ENCODE data around the gene AHR.
"Not testable (repeated sequence)": the region's sequence is repeated elsewhere in the genome, so short reads cannot be mapped to it uniquely, and the experiment has no call there.

AHR gene

DNA sequence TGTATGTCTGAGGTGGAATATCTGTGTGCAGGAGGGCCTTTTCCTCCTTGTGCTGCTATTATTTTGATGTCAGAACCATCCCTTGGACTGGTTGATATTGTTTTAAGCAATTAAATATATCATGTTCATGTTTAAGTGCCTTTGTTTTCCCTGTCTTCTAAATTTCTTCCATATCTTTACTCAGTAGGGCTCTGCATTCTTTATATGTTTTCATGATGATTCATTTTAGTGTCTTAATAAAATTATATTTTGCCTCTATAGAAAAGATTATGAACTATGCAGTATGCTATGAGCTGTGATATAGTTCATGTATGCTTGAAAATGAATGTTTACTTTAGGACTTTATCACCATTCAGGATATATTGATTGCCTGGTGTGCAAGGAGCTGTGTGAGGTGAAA is 34.8 kb downstream of the AHR start:
- FAIRE-seq, result no peak
- DNase-seq (ENCODE audit: insufficient read length, low spot score), result no peak

DNA sequence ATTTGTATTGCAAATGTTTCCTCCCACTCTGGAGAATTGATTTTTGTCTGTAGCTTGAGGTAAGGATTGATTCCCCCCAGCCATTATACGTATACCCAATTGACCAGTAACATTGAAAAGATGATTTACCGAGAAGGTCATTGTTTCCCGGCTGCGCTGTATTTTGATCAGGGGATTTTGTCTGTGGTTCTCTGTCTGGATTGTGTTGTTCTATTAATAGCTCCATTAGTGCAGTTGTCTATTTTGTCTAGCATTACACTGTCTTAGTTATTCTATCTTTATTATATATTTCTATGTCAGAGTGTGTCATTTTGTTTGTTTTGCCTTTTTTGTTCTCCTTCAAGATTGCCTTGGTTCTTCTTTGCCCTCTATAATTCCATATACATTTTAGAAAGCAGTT is 37.7 kb downstream of the AHR start:
- no peak for FAIRE-seq
- DNase-seq (ENCODE audit: insufficient read length, low spot score), result no peak

DNA sequence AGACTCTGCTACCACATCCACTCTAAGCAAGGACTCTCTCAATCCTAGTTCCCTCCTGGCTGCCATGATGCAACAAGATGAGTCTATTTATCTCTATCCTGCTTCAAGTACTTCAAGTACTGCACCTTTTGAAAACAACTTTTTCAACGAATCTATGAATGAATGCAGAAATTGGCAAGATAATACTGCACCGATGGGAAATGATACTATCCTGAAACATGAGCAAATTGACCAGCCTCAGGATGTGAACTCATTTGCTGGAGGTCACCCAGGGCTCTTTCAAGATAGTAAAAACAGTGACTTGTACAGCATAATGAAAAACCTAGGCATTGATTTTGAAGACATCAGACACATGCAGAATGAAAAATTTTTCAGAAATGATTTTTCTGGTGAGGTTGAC is 40.7 kb downstream of the AHR start:
- FAIRE-seq, result no peak

DNA sequence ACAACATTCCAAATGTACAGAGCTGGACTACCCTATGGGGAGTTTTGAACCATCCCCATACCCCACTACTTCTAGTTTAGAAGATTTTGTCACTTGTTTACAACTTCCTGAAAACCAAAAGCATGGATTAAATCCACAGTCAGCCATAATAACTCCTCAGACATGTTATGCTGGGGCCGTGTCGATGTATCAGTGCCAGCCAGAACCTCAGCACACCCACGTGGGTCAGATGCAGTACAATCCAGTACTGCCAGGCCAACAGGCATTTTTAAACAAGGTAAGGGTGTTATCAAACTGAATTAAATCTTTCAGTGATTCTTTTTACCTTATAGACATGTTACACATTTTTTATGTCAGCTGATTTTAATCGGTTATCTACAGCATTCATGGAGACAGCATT is 41.5 kb downstream of the AHR start:
- DNase-seq (ENCODE audit: insufficient read length, low spot score) (no peak), FAIRE-seq (no peak)

More for the DNA sequence above, 40.7 kb downstream of the AHR start:
- no peak for DNase-seq (ENCODE audit: insufficient read length, low spot score)

DNA sequence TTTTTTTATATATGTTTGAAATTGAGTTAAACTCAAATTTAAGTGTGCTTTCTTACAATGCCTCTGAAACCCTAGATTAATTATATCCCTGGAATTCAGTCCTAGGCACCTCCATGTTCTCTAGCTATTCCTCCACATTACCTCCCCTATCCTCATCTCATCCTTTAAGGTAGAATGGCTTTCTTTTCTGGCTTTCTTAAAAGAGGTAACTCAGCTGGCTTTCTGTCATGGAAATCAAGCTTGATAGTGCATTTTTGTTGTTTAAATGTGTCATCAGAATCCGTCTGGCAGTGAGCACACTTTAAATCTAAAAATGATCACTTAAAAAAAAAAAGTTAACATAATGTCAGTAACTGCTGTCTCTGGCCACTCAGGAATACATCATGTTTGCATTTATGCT is 42.2 kb downstream of the AHR start:
- FAIRE-seq, result no peak
- DNase-seq (ENCODE audit: insufficient read length, low spot score), result no peak

DNA sequence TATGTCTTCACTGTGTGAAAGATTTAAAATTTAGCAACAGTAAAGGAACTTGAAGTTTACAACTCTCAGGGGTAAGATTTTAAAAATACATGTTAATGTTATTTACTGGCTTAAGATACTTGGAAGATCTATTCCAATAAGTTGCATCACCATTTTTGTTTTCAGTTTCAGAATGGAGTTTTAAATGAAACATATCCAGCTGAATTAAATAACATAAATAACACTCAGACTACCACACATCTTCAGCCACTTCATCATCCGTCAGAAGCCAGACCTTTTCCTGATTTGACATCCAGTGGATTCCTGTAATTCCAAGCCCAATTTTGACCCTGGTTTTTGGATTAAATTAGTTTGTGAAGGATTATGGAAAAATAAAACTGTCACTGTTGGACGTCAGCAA is 44.3 kb downstream of the AHR start:
- FAIRE-seq, result peak; percentile 75
- no peak for DNase-seq (ENCODE audit: insufficient read length, low spot score)

DNA sequence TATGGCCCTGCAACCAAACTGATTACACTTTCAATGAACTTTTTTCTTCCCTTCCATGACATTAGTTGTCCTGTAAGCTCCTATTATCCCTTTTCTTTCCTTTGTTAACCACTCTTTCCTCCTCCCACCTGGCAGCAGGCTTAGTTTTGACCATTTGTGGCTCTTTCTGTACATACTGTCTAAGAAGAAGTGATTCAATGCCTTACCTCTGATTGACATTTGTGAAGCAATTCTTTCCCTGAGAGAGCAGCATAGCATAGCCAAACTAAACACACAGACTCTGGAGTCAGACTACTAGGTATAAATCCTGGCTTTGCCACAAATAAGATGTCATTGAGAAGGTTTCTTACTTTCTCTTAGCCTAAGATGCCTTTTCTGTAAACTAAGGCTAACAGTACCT is 48.9 kb downstream of the AHR start:
- DNase-seq (ENCODE audit: insufficient read length, low spot score), result no peak
- FAIRE-seq, result no peak

DNA sequence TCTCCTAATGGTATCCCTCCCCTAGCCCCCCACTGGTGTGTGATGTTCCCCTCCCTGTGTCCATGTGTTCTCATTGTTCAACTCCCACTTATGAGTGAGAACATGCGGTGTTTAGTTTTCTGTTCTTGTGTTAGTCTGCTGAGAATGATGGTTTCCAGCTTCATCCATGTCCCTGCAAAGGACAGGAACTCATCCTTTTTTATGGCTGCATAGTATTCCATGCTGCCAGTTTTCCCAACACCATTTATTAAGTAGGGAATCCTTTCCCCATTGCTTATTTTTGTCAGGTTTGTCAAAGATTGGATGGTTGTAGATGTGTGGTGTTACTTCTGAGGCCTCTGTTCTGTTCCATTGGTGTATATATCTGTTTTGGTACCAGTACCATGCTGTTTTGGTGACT is 50.5 kb downstream of the AHR start:
- DNase-seq (ENCODE audit: insufficient read length, low spot score); FAIRE-seq: not testable (repeated sequence)

DNA sequence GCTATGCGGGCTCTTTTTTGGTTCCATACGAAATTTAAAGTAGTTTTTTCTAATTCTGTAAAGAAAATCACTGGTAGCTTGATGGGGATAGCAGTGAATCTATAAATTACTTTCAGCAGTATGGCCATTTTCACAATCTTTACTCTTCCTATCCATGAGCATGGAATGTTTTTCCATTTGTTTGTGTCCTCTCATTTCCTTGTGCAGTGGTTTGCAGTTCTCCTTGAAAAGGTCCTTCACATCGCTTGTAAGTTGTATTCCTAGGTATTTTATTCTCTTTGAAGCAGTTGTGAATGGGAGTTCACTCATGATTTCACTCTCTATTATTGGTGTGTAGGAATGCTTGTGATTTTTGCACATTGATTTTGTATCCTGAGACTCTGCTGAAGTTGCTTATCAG is 51.9 kb downstream of the AHR start:
- FAIRE-seq; DNase-seq (ENCODE audit: insufficient read length, low spot score): not testable (repeated sequence)

DNA sequence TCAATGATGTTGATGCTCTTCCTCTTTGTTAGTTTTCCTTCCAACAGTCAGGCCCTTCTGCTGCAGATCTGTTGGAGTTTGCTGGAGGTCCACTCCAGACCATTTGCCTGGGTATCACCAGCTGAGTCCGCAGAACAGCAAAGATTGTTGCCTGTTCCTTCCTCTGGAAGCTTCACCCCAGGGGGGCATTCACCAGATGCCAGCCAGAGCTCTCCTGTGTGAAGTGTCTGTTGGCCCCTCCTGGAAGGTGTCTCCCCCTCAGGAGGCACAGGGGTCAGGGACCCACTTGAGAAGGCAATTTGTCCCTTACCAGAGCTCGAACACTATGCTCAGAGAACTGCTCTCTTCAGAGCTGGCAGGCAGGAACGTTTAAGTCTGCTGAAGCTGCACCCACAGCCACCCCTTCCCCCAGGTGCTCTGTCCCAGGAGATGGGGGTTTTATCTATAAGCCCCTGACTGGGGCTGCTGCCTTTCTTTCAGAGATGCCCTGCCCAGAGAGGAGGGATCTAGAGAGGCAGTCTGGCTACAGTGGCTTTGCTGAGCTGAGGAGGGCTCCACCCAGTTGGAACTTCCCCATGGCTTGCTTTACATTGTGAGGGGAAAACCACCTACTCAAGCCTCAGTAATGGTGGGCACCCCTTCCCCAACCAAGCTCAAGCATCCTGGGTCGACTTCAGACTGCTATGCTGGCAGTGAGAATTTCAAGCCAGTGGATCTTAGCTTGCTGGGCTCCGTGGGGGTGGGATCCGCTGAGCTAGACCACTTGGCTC is 55.4 kb downstream of the AHR start:
- not testable (repeated sequence) for DNase-seq (ENCODE audit: insufficient read length, low spot score); FAIRE-seq

DNA sequence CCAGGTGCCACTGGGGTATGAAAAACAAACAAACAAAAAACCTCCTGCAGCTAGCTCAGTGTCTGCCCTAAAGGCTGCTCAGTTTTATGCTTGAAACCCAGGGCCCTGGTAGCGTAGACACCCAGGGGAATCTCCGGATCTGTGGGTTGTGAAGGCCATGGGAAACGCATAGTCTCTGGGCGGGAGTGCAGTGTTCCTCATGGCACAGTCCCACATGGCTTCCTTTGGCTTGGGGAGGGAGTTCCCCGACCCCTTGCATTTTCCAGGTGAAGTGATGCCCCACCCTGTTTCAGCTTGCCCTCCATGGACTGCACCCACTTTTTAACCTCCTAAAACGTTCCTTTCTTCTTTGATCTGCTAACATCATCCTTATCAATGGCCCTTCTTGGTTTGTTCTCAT is 56.0 kb downstream of the AHR start:
- FAIRE-seq (no peak), DNase-seq (ENCODE audit: insufficient read length, low spot score) (no peak)

DNA sequence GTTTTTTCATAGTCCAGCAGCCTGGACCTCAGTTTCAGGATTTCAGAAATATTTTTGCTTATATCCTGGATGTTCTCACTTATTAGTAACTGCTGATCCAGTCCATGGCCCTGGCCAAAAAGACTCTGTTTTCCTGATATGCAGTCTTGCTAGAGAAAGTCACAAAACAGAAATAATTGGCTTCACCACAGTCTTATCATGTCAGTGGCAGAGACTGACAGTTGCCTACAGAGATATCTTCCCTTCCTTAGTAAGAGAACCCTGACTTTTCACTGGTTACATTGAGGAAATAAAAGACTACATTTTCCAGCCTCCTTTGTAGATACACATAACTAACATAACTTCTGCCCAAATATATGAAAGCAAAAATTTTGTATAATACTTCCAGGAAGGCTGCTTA is 56.6 kb downstream of the AHR start:
- DNase-seq (ENCODE audit: insufficient read length, low spot score) (no peak), FAIRE-seq (no peak)

DNA sequence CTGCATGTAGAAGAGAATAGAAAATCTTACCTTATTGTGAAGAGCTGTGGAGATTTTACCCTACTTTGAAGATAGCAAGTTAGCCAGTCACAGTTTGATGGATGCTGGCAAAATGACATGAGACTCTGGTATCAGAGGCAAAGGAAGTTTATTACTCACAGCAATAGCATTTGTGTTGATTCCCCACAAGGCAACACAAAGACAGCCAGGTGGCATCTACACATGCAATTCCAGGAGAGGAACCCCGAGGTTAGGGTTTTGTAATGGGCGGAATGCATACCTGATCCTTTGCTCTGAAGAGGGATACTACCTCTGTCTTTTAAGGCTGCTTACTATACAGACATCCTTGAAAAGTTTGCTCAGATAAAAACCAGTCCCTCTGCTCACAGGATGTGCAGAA is 59.5 kb downstream of the AHR start:
- no peak for FAIRE-seq
- no peak for DNase-seq (ENCODE audit: insufficient read length, low spot score)

DNA sequence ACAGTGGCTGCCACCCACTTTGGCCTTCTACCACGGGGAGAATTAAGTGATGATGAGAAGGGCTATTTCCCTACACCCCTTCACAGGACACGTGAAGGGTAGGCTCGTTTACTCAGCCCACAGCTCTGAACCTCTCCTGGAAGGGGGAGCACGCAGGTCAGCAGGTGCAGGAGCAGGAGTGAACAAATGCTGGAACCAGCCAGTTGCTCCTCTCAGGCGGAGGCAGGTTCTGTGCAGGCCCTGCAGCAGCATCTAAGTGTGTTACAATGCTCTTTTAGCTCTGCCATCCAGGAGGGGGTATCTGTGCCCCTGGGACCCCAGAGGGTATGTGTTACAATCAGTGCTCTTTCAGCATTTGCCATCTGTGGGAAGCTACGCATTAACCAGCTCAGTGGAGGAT is 61.2 kb downstream of the AHR start:
- no peak for FAIRE-seq
- no peak for DNase-seq (ENCODE audit: insufficient read length, low spot score)

DNA sequence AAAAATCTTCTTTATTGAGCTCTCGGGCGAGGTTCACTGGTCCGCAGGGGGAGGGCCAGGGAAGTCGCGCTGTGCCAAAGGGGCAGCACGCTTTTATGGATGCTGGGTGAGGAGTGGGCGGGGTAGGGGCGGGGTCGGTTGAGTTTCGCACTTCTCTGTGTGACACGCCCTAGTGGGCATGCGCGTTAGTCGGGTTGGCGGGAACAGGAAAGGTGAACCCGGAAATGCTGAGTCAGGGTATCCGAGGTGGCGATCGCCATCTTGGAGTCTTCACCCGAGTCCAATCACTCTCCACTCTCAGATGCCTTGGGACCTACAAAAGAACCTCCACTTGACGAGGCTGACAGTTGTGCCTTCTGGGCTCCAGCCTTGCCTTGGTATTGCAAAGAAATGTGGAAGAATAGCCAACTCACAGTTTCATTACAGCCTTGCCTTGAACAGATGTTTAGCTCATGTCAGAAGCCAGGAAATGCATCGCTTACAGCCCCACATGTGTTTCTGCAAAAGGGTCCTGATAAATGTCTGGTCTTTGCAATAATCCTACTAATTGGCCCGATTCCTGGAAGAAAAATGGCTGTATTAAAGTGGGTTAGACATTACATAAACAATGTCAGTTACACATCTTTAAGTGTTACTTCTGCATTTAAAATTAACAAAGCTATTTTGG is 64.1 kb downstream of the AHR start:
- no peak for DNase-seq (ENCODE audit: insufficient read length, low spot score)
- no peak for FAIRE-seq

DNA sequence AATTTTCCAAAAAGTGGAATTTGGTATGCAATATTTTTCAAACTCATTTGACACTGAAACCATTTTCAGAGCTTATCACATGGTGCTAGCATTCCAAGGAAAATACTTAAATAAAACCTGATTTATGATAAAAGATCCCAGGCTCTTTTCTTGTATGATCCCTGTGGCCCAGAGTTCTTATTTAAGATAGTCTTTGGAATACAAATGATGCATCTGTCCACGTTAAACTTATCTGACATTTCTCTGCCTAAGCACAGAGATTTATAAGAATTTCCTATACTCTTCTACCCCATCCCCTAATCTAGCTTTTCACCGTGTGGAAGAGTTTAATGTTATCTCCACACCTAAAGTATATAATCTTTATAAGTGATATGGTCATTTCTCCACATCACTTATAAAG is 66.2 kb downstream of the AHR start:
- FAIRE-seq (no peak), DNase-seq (ENCODE audit: insufficient read length, low spot score) (no peak)

DNA sequence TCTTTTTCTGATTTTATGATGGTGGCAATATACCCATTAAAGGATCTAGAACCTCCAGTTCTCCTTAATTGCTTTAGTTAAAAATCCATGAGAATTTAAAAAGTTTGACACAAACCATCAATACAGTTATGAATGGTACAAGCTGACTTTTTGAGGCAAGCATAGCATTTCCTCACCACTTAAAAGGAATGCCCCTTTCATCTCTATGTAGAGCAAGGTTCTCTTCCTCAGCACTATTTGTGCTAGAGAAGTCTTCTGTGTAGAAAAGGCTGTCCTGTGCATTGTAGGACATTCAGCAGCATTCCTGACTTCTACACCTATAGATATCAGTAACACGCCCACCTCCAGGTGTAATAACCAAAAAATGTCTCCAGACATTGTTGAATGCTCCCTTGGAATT is 67.3 kb downstream of the AHR start:
- no peak for DNase-seq (ENCODE audit: insufficient read length, low spot score)
- no peak for FAIRE-seq

DNA sequence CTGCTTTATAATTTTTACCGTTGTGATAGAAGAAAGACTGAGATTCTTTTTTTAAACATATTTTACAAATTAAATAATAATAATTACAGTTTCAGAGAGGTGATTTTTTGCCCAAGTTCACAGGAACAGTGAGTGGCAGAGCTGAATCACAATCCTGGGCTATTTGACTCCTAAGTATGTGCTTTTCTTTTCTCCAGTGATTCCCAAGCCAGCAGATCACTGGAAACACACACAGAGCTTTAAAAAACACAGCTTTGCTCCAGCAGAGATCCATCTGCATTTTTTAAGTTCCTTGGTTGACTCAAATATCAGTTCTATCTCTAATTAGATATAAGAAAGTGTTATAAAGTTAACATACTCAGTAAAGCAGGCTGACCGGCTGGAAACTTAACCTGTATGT is 69.0 kb downstream of the AHR start:
- no peak for DNase-seq (ENCODE audit: insufficient read length, low spot score)
- FAIRE-seq, result no peak

DNA sequence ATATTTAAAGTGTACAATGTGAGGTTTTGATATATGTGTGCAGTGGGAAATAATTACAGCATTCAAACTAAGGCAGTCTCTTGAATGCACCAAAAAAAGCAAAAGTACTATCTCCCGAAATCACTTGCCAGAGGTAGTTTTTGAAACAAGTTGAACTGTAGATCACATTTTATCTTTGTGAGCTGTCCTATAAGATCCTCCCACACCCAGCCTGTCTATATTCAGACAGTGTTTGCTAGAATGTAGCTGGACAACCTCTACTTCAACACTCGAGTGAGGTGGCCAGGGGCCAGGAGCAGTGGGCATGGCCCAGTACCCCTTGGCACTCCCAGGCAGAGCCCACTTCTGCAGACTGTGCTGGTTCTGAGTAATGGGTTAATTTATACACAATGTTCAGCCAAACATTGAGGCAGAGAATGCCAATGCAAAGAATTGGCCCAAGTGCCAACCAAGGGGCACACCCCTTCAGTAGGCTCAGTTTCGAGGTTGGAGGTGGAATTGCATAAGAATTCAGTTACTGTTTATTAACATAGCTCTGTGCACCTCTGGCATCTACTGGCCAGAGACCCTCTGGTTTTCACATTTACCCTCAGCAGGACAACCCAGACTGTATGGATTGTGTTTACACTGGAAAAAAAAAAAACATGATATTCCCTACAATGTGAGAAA is 70.5 kb downstream of the AHR start:
- FAIRE-seq (peak; percentile 13), DNase-seq (ENCODE audit: insufficient read length, low spot score) (no peak)

DNA sequence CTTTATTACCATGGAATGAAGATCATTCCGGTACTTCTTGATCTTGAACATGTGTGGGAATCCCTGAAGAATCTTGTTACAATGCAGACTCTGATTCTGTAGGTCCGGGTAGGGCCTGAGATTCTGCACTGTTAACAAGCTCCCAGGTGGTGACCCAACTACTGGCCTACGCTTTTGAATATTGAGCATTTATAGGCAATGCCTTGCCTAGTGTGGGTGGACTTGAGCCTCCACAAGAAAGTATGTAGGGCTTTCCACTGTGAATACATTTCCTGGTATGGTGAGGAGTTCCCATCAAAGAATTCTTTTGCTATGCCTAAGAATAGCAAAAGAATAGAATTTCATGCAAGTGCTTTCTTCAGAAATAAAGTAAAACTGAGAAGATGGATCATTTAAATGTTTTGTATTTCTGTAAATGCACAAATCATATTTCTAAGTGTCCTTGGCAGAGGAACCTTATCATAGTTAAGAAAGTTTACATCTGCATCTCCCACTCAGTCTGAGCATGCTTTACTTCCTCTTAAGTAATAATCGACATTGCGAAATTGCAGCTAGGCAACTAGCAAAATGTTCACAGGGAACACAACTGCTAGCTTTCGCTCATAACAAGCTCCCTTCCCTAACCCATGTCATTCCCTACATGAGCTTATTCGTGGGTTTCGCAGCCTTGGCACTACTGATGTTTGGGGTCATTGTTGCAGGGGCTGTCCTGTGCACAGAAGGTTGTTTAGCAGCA is 71.4 kb downstream of the AHR start:
- DNase-seq (ENCODE audit: insufficient read length, low spot score) (peak; percentile 67), FAIRE-seq (peak; percentile 58)

DNA sequence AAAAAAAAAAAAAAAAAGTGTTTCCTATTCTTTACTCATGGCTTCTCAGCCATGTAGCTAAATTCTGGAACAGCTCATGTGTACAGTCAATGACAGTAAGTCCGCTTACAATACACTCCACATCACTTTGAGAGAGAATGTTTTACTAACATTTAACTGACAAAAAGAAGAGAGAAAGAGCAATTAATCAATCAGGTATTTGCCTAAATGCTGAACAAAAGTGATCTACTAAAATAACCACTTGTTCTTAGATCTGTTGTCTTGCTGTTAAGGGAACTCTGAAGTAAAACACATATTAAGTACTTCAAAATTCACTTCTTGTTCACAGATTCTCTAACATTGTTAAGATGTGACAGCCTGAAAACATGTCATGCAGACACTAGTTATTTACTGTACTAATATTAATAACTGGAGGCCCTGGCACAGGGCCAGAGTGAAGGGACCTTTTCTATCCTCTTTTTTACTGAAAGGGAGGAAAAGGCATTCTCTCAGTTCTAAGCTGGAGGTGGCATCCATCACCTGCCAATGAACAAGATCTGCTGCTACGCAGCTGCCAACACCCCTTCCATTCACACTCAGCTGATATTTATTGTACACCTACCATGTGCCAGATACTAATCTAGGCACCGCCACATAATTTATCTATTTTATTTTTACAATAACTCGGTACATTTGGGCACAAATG is 72.6 kb downstream of the AHR start:
- no peak for DNase-seq (ENCODE audit: insufficient read length, low spot score)
- no peak for FAIRE-seq

All from HTR-8/SVneo (cell line).